Naive B cell (primary cell): ENCODE measurements around the gene SNRPA. TPM values are rescaled to one million over a fixed set of nuclear protein-coding genes. Genes with fewer than 3 reads are reported as not detected.

Experiments
- ATAC-seq, 2 donors: fragments of 150-1000 bp; cut with Tn5 transposase; 2 replicates each; pipeline ENCODE4 v1.10.0; 2021; ENCODE audit warnings: low read depth in 2 of 2, mild to moderate bottlenecking in 2 of 2, moderate library complexity in 2 of 2
- DNase-seq: peaks from one replicate; pipeline ENCODE4 v3.0.0; 2022
- H3K27ac Mint-ChIP-seq, 6 donors: one replicate each; pipeline ENCODE4 v1.8.0; 2020 to 2022; ENCODE audit warnings: mild to moderate bottlenecking in 6 of 6, mixed read lengths in 6 of 6, moderate library complexity in 5 of 6, inconsistent platforms in 2 of 6
- H3K27me3 Mint-ChIP-seq, 3 donors: one replicate each; pipeline ENCODE4 v1.8.0; 2021 to 2022; ENCODE audit warnings: mixed read lengths in 3 of 3, mild to moderate bottlenecking in 1 of 3
- H3K36me3 Mint-ChIP-seq, 2 donors: one replicate each; pipeline ENCODE4 v1.8.0; 2020 to 2022; ENCODE audit warnings: mixed read lengths in 2 of 2, inconsistent platforms in 1 of 2, mild to moderate bottlenecking in 1 of 2
- H3K4me1 Mint-ChIP-seq, 3 donors: one replicate each; pipeline ENCODE4 v1.8.0; 2020 to 2022; ENCODE audit warnings: mixed read lengths in 3 of 3, inconsistent platforms in 1 of 3, mild to moderate bottlenecking in 1 of 3, moderate library complexity in 1 of 3
- H3K4me3 Mint-ChIP-seq, 8 donors: one replicate each; pipeline ENCODE4 v1.8.0; 2020 to 2022; ENCODE audit warnings: mild to moderate bottlenecking in 8 of 8, mixed read lengths in 8 of 8, moderate library complexity in 8 of 8, inconsistent platforms in 2 of 8
- H3K9me3 Mint-ChIP-seq, 7 donors: one replicate each; pipeline ENCODE4 v1.8.0; 2020 to 2022; ENCODE audit warnings: mixed read lengths in 7 of 7, mild to moderate bottlenecking in 5 of 7, inconsistent platforms in 2 of 7, moderate library complexity in 1 of 7
- polyA plus RNA-seq, 6 donors: library from polyadenylated mRNA; unstranded; fragments of 300-500 nt; fragmentation: Illumina TruSeq; gene quantifications; one replicate each; pipeline ENCODE4 v1.2.3, GENCODE V29; 2021; ENCODE audit warnings: low read depth in 6 of 6

The SNRPA gene
- polyA plus RNA-seq, 6 donors from 2014 or later = 48.3 to 88.8 (median 59.8) TPM

DNA sequence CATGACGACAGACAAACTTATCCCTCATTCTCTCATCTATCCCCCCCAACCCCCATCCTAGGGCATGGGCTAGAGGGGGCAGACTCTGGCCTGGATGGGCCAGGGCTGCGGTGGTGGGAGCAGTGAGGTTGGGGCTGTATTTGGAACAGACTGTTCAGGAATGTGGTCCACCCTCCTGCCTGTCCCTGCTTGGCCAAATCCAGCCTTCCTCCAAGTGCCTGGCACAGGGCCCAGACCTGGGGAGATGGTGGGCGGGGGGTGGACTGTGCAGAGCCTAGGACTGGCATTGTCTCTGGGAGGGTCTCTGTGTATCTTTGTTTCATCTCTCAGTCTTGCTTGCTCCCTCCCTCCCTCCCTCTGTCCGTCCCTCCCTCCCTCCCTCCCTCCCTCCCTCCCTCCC, 62.2 kb downstream of the SNRPA start:
- Mint-ChIP-seq H3K4me1 (peaks cover 33 to 62% (median 52%) of the 10 kb centered on the region in 3 donors), H3K27me3 (no peaks in the 10 kb centered on the region), H3K27ac (peak overlapping the region in 4 of 6 donors; percentile 23 to 93 (median 50)), H3K9me3 (no peaks in the 10 kb centered on the region), H3K4me3 (peak overlapping the region in 4 of 8 donors; percentile 84 to 99 (median 98)), H3K36me3 (no peaks in the 10 kb centered on the region)
- no peak for DNase-seq
- no peak for ATAC-seq

Other genes starting within 250 kb of the SNRPA start
- gene SHKBP1, start 174.3 kb upstream of the SNRPA start, polyA plus RNA-seq = 100 to 1,000 TPM; 125 to 196 (median 152) TPM
- 10 to 100 TPM in 5 of 6 donors, 1 to 10 TPM in 1; 9.6 to 18.1 (median 14.5) TPM for gene LTBP4, start 149.8 kb upstream of the SNRPA start, polyA plus RNA-seq
- 1 to 10 TPM in 3 of 6 donors, under 1 TPM in 2, not detected in 1; 0.27 to 2.6 (median 1.5) TPM for gene NUMBL, start 60.6 kb upstream of the SNRPA start, polyA plus RNA-seq
- 10 to 100 TPM; 13.8 to 26.5 (median 22.2) TPM for gene COQ8B, start 34.3 kb upstream of the SNRPA start, polyA plus RNA-seq
- gene ITPKC, start 34.1 kb upstream of the SNRPA start, polyA plus RNA-seq = 10 to 100 TPM in 1 of 6 donors, 1 to 10 TPM in 4, not detected in 1; 4.5 to 13.6 (median 6.0) TPM
- gene ACTMAP, start 726 bp upstream of the SNRPA start, polyA plus RNA-seq = 1 to 10 TPM; 1.9 to 5.6 (median 4.7) TPM
- gene MIA, start 24.3 kb downstream of the SNRPA start, polyA plus RNA-seq = not detected
- gene RAB4B, start 27.0 kb downstream of the SNRPA start, polyA plus RNA-seq = 100 to 1,000 TPM; 111 to 167 (median 145) TPM
- 100 to 1,000 TPM in 4 of 6 donors, 10 to 100 TPM in 2; 66.8 to 184 (median 124) TPM for gene EGLN2, start 48.0 kb downstream of the SNRPA start, polyA plus RNA-seq
- not detected for gene CYP2A6, start 99.2 kb downstream of the SNRPA start, polyA plus RNA-seq
- not detected for gene CYP2A7, start 131.0 kb downstream of the SNRPA start, polyA plus RNA-seq
- not detected for gene CYP2B6, start 240.1 kb downstream of the SNRPA start, polyA plus RNA-seq